A549 (cell line): ENCODE data around the gene SCN9A. TPM values are rescaled to one million over a fixed set of nuclear protein-coding genes. Genes with fewer than 3 reads are reported as not detected.

Experiments used
- ATAC-seq, 2 experiments: fragments of 200-7000 bp in 1 of 2; fragments of >200 bp in 1 of 2; cut with Nextera tagmentation in 1 of 2; cut with Tn5 transposase in 1 of 2; 3 replicates each; pipeline versions ENCODE4 v1.8.0 to v1.9.1; 2018 to 2020; ENCODE audit warnings: mild to moderate bottlenecking in 1 of 2, moderate library complexity in 1 of 2
- CTCF ChIA-PET: fragments of 300-600 bp; sonication (Branson Sonifier 250); formaldehyde crosslinking; extraction: SDS; loops from one replicate; lab custom pipeline; 2021; ENCODE audit warnings: antibody characterized with exemption, inconsistent platforms; lab: Yijun Ruan, JAX
- POLR2A ChIA-PET: fragments of 350-600 bp; formaldehyde crosslinking; extraction: SDS; loops from one replicate; lab custom pipeline; 2021; ENCODE audit warnings: antibody characterized with exemption, inconsistent platforms; lab: Yijun Ruan, JAX
- DNase-seq, 2 experiments: peaks; one replicate each; pipeline versions ENCODE4 v3.0.0 to v3.0.0-alpha.2; 2011 to 2016; ENCODE audit warnings: low read depth in 1 of 2, low spot score in 1 of 2
- FAIRE-seq: peaks from 2 replicates; lab custom pipeline; 2011; peaks lifted over from hg19 to GRCh38; lab: Jason Lieb, UNC
- H3K27ac ChIP-seq, 2 experiments: fragments of >200 bp; sonication (Bioruptor Twin); formaldehyde crosslinking; 3 replicates each; pipeline ENCODE4 v1.5.1; 2016 to 2017
- H3K4me1 ChIP-seq: fragments of >200 bp; sonication (Bioruptor Twin); formaldehyde crosslinking; 3 replicates; pipeline ENCODE4 v1.6.1; 2016
- H3K4me2 ChIP-seq: fragments of >200 bp; sonication (Bioruptor Twin); formaldehyde crosslinking; 3 replicates; pipeline ENCODE4 v1.6.1; 2016
- H3K4me3 ChIP-seq: fragments of >200 bp; sonication (Bioruptor Twin); formaldehyde crosslinking; 3 replicates; pipeline ENCODE4 v1.5.1; 2016
- H3K9me3 ChIP-seq: fragments of >200 bp; sonication (Bioruptor Twin); formaldehyde crosslinking; 3 replicates; pipeline ENCODE4 v1.6.1; 2016
- CBX2 ChIP-seq: fragments of 200-600 bp; sonication (generic); IDR thresholded peaks from 2 replicates; pipeline ENCODE4 v1.6.1; 2016; ENCODE audit warnings: low read depth, mild to moderate bottlenecking, borderline replicate concordance
- CBX8 ChIP-seq: fragments of 200-600 bp; sonication (generic); IDR thresholded peaks from 2 replicates; pipeline ENCODE4 v1.6.1; 2016
- CEBPB ChIP-seq, 2 experiments: fragments of >200 bp in 1 of 2; sonication (Bioruptor Twin) in 1 of 2; formaldehyde crosslinking in 1 of 2; IDR thresholded peaks; 2 replicates each; pipeline ENCODE4 v1.6.1; 2012 to 2016
- CHD2 ChIP-seq: fragments of 150-350 bp; IDR thresholded peaks from 2 replicates; pipeline ENCODE4 v1.6.1; 2014; ENCODE audit warnings: low read length; ENCODE audit not compliant: partially characterized antibody
- CHD4 ChIP-seq: fragments of 200-600 bp; sonication (generic); IDR thresholded peaks from 2 replicates; pipeline ENCODE4 v1.6.1; 2016; ENCODE audit warnings: antibody characterized with exemption, mild to moderate bottlenecking, borderline replicate concordance
- CTCF ChIP-seq: fragments of >200 bp; sonication (Bioruptor Twin); formaldehyde crosslinking; IDR thresholded peaks from 3 replicates; pipeline ENCODE4 v1.5.1; 2016
- EP300 ChIP-seq, 2 experiments: fragments of >200 bp; sonication (Bioruptor Twin); formaldehyde crosslinking; IDR thresholded peaks; 2 replicates in 1 of 2; 3 replicates in 1 of 2; pipeline ENCODE4 v1.6.1; 2016 to 2017
- ESRRA ChIP-seq: fragments of 150-350 bp; IDR thresholded peaks from 2 replicates; pipeline ENCODE4 v1.6.1; 2014; ENCODE audit warnings: mild to moderate bottlenecking, low read length, borderline replicate concordance
- FOSL2 ChIP-seq, 2 experiments: fragments of 450-650 bp in 1 of 2; fragments of >200 bp in 1 of 2; sonication (Bioruptor Twin) in 1 of 2; formaldehyde crosslinking; IDR thresholded peaks; 2 replicates each; pipeline versions ENCODE4 v1.5.0 to v1.6.1; 2016 to 2020; ENCODE audit warnings: mild to moderate bottlenecking in 1 of 2, moderate library complexity in 1 of 2
- HDAC2 ChIP-seq: fragments of 200-600 bp; sonication (generic); IDR thresholded peaks from 2 replicates; pipeline ENCODE4 v1.6.1; 2016
- HES2 ChIP-seq: fragments of >200 bp; sonication (Bioruptor Twin); formaldehyde crosslinking; IDR thresholded peaks from 2 replicates; pipeline ENCODE4 v1.6.1; 2016
- HEYL ChIP-seq: fragments of 250-450 bp; sonication (Bioruptor Pico); IDR thresholded peaks from 2 replicates; pipeline ENCODE4 v1.8.0; 2021; ENCODE audit warnings: mild to moderate bottlenecking, moderate library complexity
- HOXA7 ChIP-seq: fragments of 250-450 bp; sonication (Bioruptor Pico); IDR thresholded peaks from 2 replicates; pipeline ENCODE4 v1.5.0; 2020; ENCODE audit warnings: mild to moderate bottlenecking, moderate library complexity
- HOXB13 ChIP-seq: fragments of 250-450 bp; sonication (Bioruptor Pico); IDR thresholded peaks from 2 replicates; pipeline ENCODE4 v1.5.0; 2020; ENCODE audit warnings: low read depth, mild to moderate bottlenecking, moderate library complexity
- HOXB5 ChIP-seq: fragments of 250-450 bp; sonication (Bioruptor Pico); IDR thresholded peaks from 2 replicates; pipeline ENCODE4 v1.5.0; 2020; ENCODE audit warnings: mild to moderate bottlenecking, moderate library complexity
- NFE2L2 ChIP-seq: fragments of 150-350 bp; conservative IDR thresholded peaks from 2 replicates; pipeline ENCODE4 v1.6.1; 2014; ENCODE audit warnings: low read length
- NPAS2 ChIP-seq: fragments of 250-450 bp; sonication (Bioruptor Pico); IDR thresholded peaks from 2 replicates; pipeline ENCODE4 v1.8.0; 2022; ENCODE audit warnings: mild to moderate bottlenecking, moderate library complexity, borderline replicate concordance
- POLR2A ChIP-seq: IDR thresholded peaks from 2 replicates; pipeline ENCODE4 v1.6.1; 2012; ENCODE audit warnings: mild to moderate bottlenecking, low read length
- RCOR1 ChIP-seq: fragments of 150-350 bp; IDR thresholded peaks from 2 replicates; pipeline ENCODE4 v1.6.1; 2014; ENCODE audit warnings: antibody characterized with exemption, low read length, low read depth
- RFX5 ChIP-seq: fragments of 450-650 bp; IDR thresholded peaks from 2 replicates; pipeline ENCODE4 v1.7.1; 2014; ENCODE audit warnings: antibody characterized with exemption, mild to moderate bottlenecking, moderate library complexity
- TP53 ChIP-seq: fragments of 250-450 bp; sonication (Bioruptor Pico); IDR thresholded peaks from 2 replicates; pipeline ENCODE4 v1.5.0; 2021; ENCODE audit warnings: mild to moderate bottlenecking, moderate library complexity
- USF2 ChIP-seq: fragments of 450-650 bp; IDR thresholded peaks from 2 replicates; pipeline ENCODE4 v1.6.1; 2014; ENCODE audit warnings: antibody characterized with exemption
- polyA plus RNA-seq, 4 experiments: library from polyadenylated mRNA; depleted of rRNA in 3 of 4; stranded (reverse); fragments of >200 nt; fragmentation: RNase III in 1 of 4; extraction: RNeasy Plus Mini Kit Qiagen cat#74134 plus additional on column Dnase treatment in 1 of 4; gene quantifications; 2 replicates in 3 of 4; 3 replicates in 1 of 4; pipeline ENCODE4 v1.2.3, GENCODE V29; 2011 to 2017
- TF ChIP-seq, protein P1 (sequence below): IDR thresholded peaks from 2 replicates; pipeline ENCODE4 v1.6.1; 2012; ENCODE audit warnings: low read depth, borderline replicate concordance
- TF ChIP-seq, protein P2 (sequence below): fragments of >200 bp; sonication (Bioruptor Twin); formaldehyde crosslinking; IDR thresholded peaks from 3 replicates; pipeline ENCODE4 v1.6.1; 2016
- TF ChIP-seq, protein P3 (sequence below): fragments of 150-350 bp; IDR thresholded peaks from 2 replicates; pipeline ENCODE4 v1.6.1; 2014; ENCODE audit warnings: low read depth, mild to moderate bottlenecking, low read length

SCN9A gene
- polyA plus RNA-seq, 2 of the 4 experiments (the other 2 are of a cell fraction) = 7.7 to 23.6 TPM

- peak overlapping the region; percentile 63; the same call in 2 of the 3 replicates for H3K4me3 ChIP-seq
- ChIA-PET POLR2A (interaction anchor here (1.3 to 3.8 kb wide), 2 partner anchors 12 to 37 kb away, joined by 4 to 22 read pairs; no protein-coding TSS in a partner anchor), CTCF (interaction anchor here (2.2 to 4.7 kb wide), 3 partner anchors 11 to 36 kb away, joined by 8 to 25 read pairs (median 20); no protein-coding TSS in a partner anchor)
- peak overlapping the region; percentile 76 for H3K4me2 ChIP-seq
- ATAC-seq = peak in 1 of 2 experiments; percentile 11; a peak in 1 of 6 replicates
- no peaks in the 10 kb centered on the region for H3K9me3 ChIP-seq
- TF ChIP-seq, protein P1, sequence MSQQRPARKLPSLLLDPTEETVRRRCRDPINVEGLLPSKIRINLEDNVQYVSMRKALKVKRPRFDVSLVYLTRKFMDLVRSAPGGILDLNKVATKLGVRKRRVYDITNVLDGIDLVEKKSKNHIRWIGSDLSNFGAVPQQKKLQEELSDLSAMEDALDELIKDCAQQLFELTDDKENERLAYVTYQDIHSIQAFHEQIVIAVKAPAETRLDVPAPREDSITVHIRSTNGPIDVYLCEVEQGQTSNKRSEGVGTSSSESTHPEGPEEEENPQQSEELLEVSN = no peak
- no peak for TF ChIP-seq FOSL2 (IDR thresholded peaks at IDR 0.05)
- TF ChIP-seq FOSL2 (CRISPR knock-in tag; IDR thresholded peaks at IDR 0.05) = peak; percentile 44
- TF ChIP-seq USF2 = no peak
- no peak for TF ChIP-seq HES2
- no peak for TF ChIP-seq HOXB13 (CRISPR knock-in tag)
- no peak for TF ChIP-seq RFX5
- no peak for TF ChIP-seq HOXA7 (CRISPR knock-in tag)
- TF ChIP-seq HOXB5 (CRISPR knock-in tag) = no peak
- TF ChIP-seq CEBPB (IDR thresholded peaks at IDR 0.05) = no peak
- H3K27ac ChIP-seq = peak overlapping the region; percentile 63 to 84; a peak in 4 of 6 replicates
- H3K4me1 ChIP-seq = peaks cover 49% of the 10 kb centered on the region
- peak; percentile 47 to 80 for DNase-seq
- no peak for FAIRE-seq
Measured at GRCh38 chr2:166373951-166374350, 1.8 kb downstream of the SCN9A start.

DNA sequence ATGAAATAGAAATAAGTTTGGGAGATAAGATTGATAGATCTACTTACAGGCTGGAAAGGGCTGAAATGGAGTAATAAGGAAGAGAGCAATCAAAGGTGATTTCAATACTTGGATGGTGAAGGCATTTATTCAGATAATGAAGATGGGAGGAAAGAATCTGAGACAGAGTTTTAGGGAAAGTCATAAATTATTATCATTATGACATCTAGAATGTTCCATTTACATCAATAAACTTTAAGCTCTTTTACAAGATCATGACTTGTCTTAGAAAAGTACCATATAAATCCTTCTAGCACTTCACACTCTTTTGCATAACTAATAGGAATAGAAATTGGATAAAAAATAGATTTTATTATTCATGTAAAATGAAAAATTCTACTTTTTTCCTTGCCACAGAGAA is 2.2 kb downstream of the SCN9A start:
- Histone ChIP-seq H3K4me3 (peak overlapping the region; percentile 16; the same call in 1 of the 3 replicates), H3K4me2 (peak overlapping the region; percentile 76), H3K9me3 (no peaks in the 10 kb centered on the region), H3K4me1 (peaks cover 49% of the 10 kb centered on the region), H3K27ac (peak overlapping the region; percentile 65 to 81)
- TF ChIP-seq HEYL (no peak), CTCF (no peak), ESRRA (no peak), RCOR1 (no peak), CHD4 (no peak), POLR2A (no peak), USF2 (no peak), NFE2L2 (no peak), EP300 (IDR thresholded peaks at IDR 0.05) (no peak), TP53 (CRISPR knock-in tag) (no peak), CHD2 (no peak), CBX8 (no peak), HDAC2 (no peak), CBX2 (no peak), HOXB13 (CRISPR knock-in tag) (no peak), NPAS2 (no peak)
- TF ChIP-seq, protein P2, sequence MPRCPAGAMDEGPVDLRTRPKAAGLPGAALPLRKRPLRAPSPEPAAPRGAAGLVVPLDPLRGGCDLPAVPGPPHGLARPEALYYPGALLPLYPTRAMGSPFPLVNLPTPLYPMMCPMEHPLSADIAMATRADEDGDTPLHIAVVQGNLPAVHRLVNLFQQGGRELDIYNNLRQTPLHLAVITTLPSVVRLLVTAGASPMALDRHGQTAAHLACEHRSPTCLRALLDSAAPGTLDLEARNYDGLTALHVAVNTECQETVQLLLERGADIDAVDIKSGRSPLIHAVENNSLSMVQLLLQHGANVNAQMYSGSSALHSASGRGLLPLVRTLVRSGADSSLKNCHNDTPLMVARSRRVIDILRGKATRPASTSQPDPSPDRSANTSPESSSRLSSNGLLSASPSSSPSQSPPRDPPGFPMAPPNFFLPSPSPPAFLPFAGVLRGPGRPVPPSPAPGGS = no peak
- TF ChIP-seq, protein P3, sequence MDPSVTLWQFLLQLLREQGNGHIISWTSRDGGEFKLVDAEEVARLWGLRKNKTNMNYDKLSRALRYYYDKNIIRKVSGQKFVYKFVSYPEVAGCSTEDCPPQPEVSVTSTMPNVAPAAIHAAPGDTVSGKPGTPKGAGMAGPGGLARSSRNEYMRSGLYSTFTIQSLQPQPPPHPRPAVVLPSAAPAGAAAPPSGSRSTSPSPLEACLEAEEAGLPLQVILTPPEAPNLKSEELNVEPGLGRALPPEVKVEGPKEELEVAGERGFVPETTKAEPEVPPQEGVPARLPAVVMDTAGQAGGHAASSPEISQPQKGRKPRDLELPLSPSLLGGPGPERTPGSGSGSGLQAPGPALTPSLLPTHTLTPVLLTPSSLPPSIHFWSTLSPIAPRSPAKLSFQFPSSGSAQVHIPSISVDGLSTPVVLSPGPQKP = no peak
- no peak for DNase-seq
- FAIRE-seq = no peak
- CTCF ChIA-PET = interaction anchor here (4.0 kb wide), 1 partner anchor 11 kb away, joined by 20 read pairs; no protein-coding TSS in a partner anchor
- POLR2A ChIA-PET = no interaction called here
- no peak for ATAC-seq
